Measurements from ENCODE around the gene GLS.
"Not testable (repeated sequence)": the region's sequence is repeated elsewhere in the genome, so short reads cannot be mapped to it uniquely, and the experiment has no call there.

GLS gene

DNA sequence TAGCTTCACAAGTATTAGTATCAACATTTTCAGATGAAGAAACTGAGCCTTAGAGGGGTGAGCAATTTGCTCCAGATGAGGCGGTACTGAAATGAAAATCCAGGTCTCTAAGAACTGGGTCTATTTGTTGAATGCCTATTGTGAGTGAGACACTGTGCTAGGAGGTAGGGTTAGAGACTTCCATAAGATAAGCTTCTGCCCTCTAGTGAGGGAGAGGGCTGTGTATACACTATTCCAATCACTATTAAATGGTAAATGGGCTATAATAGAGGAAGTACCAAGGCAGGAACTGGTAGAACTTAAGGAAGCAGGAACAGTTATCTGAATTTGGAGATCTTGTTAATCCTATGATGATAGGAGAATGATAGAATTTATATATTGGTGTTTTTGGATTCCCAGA is 23.6 kb upstream of the GLS start:
- no peak for DNase-seq

DNA sequence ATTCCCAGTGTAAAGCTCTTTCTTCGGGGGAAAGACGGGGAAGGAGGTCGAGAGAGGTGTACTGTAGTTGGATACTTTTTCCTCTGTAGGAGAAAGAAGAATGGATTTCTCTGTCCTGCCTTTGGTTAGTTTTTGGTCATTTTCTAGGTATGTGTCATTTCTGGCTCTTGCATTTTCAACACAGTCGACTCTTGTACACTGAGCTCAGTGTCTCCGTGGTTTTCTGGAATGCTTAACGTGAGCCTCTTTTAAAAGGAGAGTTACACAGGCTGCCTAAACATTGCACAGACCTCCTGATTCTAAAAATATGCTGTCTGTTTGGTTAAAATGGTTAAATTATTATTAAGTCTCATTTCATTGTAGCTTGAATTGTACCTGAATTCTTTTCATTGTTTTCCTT is 21.8 kb upstream of the GLS start:
- DNase-seq = peak; percentile 97

DNA sequence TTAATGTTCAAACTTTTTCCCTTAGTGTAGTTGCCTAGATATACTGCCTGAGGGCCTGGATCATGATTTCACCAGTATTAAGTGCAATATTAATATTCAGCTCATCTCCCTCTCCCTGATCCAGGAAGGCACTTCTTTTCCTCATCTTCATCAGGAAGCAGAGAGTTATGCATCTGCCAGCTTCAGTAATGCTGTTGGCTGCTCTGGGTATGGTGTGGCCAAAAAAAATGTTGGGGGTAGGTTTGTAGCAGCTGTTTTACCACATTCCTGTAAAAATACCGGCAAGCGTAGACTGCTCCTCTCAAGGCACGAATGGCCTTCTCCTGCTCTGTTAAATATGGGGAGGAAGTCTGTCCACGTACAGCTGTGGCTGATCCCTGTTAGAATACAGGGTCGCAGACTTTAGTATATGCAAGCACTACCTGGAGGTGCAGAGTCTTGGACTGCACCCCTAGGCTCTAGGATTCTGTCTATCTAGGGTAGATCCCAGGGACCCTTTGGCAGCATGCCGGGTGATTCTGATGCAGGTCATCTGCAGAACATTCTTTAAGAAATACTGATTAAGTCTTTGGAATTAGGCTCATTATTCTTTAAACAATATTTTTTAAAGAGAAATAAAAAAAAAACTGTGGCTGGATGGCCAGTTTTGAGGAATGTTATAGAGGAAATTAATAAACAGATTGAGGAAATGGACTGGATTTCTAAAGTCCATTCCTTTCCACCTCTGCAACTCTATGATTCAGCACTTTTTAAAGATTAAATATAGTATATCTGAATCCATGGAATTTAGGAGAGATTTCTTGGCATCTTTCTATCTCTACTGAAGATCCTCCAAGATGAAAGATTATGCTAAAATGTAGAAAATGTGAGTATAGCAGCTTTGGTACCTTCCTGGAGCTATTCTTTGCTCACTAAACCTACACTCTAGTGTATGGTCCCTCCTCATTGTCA is 21.0 kb upstream of the GLS start:
- peak; percentile 89 for DNase-seq

DNA sequence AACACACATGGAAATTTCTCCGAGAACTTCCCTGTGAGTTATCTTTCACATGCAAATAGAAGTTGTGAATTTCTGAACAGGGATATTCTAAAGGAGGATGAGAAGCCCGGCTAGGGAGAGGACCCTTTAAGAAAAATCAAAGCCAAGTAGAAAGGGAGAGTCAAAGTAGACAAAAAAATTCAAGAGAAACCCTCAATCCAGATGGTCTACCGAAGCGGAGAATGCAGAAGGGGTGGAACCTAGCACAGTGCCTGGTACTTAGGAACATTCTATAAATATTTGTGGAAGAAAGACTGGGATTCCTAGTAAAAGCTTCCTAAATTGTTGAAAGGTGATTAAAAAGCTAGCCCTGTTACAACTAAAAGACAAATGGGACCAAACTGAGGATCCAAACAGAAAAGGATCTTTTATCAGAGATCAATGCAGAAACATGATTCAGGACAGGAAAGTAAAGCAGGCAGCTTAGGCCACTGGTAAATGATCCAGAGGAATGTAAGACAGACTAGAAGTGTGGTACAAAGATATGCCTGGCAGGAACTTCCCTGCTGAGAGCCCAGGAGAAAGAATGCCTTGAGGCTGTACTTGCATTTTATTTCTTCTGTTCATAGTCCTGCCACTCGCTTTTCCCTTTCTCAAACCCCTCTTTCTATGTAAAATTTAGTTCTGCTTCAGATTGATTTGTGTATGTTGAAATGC is 19.5 kb upstream of the GLS start:
- DNase-seq = peak; percentile 94

DNA sequence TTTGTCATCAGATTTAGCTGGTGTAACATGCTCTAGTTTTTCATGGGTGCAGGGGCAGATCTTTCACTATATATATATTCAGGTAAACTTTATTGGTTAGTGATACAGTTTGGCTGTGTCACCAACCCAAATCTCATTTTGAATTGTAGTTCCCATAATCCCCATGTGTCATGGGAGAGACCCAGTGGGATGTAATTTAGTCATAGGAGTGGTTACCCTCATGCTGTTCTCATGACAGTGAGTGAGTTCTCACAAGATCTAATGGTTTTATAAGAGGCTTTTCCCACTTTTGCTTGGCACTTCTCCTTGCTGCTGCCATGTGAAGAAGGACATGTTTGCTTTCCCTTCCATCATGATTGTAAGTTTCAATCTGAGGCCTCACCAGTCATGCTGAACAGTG is 18.5 kb upstream of the GLS start:
- DNase-seq = not testable (repeated sequence)

DNA sequence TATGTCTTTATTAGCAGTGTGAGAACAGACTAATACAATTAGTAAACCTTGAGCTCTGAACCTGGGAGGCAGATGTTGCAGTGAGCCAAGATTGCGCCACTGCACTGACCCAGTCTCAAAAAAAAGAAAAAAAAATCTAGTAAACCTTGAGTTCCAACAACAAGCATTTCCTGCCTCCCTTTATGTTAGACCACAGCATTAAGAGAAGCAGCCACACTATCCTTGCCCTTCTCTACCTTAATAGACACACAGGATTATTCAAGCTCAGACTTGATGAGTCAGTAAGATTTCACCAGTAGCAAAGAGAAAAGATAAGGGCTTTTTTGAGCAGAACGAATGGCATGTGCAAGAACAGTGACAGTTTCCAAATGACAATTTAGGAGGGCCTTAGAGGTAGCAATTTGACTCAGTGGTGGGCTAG is 18.0 kb upstream of the GLS start:
- peak; percentile 81 for DNase-seq

DNA sequence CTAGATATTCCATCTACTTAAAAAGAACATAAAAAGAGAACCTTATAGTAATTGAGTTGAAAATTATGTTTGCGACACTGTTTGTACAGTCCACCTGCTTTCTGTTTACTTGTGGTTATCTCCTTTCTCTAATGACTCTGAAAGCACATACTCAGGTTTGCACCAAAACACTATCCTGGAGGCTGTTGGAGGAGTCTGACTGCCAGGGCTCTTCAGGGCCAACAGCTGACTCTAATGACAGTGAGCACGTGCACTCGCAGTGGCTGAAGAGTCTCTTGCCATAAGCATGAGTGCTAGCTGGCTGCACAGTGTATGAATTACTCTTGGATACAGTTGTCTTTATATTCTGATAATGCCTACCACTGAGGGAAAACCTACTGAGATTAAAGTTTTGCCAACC is 16.7 kb upstream of the GLS start:
- no peak for DNase-seq

DNA sequence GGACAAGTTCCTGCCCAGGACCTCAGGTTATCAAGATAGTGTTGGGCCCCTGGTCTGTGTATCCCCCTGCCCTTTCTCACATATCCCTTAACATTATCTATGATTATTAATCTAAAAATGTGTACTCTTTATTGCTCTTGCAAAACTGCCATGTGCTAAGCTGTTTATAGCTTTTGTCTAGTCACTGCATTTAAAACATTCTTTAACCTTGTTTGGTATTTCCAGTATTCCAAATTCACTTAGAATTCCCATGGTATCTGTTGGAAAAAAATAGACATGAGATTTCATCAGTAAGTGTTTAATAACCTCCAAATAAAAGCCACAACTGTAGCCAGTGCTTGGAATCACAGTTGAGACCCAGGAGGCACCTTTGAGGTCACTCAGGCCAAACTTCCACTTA is 16.2 kb upstream of the GLS start:
- peak; percentile 88 for DNase-seq

DNA sequence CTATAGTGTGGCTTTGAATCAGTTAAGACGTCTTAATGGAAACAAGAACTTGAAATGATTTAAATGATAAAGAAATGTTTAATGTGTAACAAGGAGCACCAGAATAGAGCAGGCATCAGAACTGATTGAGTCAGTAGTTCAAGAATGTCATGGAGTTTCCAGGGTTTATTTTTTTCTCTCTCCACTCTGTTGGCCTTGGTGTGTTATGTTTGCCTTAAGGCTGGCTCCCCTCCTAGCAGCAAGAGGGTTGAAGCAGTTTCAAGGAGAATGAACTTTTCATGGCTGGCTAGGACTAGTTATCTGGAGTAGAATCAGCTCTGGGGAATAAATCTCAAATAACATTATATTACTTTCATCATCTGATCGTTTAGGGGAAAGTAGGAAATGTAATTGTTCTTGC is 13.4 kb upstream of the GLS start:
- peak; percentile 87 for DNase-seq

DNA sequence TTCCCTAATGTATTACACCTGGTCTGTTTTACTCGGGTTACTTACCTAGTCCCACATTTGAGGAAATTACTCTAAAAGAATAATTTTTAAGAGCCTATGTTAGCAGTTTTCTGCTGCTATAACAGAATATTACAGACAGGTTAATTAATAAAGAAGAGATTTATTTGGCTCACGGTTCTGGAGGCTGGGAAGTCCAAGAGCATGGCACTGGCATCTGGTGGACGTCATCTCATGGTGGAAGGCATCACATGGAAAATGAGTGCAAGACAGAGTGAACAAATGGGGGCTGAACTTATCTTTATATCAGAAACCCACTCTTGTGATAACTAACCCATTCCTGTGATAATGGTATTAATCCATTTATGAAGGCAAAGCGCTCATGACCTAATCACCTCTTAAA is 12.8 kb upstream of the GLS start:
- DNase-seq = no peak

DNA sequence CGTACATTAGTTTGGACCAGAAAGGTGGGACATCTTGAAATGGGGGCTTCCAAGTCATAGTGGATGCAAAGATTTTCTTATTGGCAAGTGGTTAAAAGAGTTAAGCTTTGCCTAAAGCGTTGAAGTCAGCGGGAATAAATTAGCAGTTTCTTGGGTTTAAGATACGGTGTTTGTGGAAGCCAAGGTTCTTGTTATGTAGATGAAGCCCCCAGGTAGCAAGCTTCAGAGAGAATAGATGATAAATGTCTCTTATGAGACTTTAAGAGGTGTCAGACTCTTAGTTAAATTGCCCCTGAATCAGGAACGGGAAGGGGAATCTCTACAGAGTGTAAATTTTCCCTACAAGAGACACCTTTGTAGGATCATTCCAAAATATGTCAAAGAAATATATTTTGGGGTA is 10.9 kb upstream of the GLS start:
- DNase-seq = no peak

DNA sequence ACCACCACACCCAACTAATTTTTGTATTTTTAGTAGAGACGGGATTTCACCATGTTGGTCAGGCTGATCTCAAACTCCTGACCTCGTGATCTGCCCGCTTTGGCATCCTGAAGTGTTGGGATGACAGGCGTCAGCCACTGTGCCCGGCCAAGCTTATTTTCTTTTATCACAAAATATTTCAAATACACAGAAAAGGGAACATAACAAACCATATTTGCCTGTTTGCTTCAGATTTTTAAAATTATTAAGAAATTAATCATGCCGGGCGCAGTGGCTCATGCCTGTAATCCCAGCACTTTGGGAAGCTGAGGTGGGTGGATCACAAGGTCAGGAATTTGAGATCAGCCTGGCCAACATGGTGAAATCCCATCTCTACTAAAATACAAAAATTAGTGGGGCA is 7.2 kb upstream of the GLS start:
- not testable (repeated sequence) for DNase-seq

DNA sequence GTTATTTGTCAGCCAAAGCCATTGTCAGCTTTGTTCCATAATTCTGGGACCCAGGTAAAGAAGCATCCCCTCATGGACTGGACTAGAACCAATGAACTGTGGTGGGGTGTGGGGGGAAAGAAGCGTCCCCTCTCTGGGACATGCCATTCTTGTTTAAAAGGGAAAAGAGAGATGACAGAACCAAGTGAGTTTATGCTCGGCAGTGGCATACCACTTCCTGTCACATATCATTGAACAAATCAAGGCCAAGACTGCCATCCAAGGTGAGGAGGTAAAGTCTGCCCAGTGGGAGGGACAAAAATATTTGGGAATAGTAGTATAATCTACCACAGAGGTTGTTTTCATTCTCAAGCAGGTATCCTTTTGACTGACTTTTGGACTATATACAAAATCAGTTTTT is 4.7 kb upstream of the GLS start:
- no peak for DNase-seq

DNA sequence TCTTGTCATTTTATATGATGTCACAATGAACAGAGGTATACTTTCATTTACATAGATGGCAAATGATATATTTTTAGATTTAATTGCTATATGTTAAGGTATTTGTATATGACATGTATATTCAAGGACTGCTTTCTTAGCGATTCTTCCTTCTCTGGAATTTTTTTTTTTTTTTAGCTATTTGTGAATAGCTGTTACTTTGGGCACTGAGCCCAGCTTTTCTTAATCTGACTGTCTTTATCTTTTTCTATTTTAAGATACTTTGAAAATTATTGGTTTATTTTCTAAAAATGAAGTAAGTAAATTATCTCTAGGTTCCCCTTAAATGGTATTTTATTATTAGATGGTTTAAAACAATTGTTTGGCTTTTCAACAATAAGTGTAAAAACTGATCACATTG is 4.0 kb upstream of the GLS start:
- DNase-seq = no peak

DNA sequence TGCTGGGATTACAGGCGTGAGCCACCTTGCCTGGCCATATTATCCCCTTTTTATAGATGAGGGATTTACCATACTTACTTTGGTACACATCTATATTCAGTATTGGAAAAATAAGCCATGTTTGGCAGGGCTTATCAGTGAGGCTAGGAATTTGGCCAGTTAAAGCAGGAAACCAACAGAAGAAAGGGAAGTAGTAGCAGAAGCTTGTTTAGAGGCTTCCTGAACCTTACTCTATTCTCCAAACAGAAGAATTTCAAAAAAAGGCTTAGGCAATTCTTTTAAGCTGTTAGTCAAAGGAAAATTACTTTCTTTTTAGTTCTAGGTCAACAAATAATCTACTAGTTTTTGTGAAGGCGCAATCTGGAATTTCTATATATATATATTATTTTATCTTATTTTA is 3.2 kb upstream of the GLS start:
- no peak for DNase-seq

DNA sequence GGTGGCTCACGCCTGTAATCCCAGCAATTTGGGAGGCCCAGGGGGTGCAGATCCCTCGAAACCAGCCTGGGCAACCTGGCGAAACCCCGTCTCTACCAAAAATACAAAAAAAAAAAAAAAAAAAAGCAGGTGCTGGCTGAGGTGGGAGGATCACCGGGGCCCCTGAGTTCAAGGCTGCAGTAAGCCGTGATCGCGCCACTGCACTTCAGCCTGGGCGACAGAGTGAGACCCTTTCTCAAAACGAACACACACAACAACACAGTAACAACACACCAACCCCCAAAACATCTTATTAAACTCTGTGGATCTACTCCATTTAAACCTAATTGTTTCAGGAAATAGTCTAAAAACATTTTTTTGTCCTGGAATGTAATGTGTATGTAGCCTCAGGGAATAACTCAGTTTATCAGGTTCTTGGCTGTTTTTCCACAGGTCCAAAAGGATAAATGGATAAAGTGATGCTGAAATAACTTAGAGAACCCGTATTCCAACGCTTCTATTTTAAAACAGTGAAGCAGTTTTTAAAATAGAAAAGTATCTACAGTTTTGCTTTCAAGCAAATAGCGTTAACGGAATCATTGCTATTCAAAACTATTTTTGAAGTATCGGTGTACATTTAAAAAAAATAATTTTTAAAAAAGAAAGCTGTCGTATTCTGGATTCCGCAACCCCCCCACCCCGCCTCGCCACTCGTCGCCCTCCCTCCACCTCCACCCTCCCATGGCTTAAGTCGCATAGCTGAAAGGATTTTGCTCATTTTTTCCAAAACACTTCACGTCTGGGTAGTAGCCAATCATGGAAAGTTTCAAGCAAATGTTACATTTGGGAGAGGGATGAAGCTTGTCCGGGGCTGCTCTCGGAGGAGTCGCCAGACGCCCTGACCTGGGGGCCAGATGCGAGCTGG is 895 bp upstream of the GLS start:
- peak; percentile 61 for DNase-seq

DNA sequence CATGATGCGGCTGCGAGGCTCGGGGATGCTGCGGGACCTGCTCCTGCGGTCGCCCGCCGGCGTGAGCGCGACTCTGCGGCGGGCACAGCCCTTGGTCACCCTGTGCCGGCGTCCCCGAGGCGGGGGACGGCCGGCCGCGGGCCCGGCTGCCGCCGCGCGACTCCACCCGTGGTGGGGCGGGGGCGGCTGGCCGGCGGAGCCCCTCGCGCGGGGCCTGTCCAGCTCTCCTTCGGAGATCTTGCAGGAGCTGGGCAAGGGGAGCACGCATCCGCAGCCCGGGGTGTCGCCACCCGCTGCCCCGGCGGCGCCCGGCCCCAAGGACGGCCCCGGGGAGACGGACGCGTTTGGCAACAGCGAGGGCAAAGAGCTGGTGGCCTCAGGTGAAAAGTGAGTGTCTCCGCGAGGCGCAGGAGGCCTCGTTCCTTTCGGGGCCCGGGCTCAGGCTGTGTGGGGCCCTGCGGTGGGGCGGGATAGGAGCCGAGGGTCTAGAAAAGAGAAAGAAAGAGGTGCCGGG is 520 bp downstream of the GLS start:
- no peak for DNase-seq

DNA sequence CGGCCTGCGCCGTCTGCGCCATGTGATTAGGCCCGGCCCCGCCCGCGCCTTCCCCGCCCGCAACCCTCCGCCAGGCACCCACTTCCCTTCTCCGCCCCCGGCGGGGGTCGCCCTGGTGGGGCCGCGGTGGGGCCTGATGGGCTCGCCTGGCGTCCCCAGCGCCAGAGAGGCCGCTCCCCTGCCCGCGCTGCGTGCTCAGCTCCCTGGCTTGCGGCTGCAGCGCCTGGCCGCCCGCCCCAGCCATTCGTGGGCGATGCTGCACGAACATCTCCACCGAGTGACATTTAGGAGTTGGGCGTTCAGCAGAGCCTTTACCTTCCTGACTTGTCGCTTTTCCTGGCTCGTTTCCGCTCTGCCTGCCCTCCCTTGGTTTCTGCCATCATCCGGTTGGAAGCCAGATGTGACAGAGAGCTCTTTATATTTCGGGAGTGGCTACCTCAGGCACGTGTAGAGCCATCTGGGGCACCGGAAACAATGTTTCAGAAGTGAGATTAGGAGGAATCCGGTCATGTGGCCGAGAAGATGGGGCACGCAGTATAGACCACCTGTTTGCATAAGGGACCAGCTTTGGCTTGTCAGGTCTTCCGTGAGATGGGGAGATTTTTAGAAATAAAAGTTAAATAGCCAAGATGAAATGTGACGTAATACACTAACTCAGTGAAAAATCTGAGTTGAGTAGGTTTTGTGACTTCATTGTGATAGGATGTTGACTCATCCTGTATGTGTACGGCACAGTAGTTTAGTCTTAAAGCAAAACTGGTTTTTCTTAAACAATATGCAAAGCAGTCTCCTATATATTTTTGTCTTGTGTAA is 1.2 kb downstream of the GLS start:
- peak; percentile 63 for DNase-seq

DNA sequence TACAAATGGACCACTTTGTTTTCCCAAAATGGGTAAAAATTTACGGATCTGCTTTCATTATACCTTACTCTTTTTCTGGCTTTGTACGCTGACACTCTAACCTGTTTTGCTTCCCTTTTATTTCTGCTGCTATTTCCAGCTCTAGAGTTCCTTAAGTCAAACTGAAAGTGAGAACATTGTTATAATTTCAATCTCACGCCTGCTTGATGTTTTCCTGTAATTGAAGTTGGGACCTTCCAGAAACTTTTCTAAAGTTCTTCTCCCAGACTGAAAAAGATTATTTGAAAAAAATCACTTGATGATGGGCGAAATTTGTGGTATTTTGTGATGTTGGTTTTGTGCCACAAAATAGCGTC is 1.8 kb downstream of the GLS start:
- DNase-seq = no peak

DNA sequence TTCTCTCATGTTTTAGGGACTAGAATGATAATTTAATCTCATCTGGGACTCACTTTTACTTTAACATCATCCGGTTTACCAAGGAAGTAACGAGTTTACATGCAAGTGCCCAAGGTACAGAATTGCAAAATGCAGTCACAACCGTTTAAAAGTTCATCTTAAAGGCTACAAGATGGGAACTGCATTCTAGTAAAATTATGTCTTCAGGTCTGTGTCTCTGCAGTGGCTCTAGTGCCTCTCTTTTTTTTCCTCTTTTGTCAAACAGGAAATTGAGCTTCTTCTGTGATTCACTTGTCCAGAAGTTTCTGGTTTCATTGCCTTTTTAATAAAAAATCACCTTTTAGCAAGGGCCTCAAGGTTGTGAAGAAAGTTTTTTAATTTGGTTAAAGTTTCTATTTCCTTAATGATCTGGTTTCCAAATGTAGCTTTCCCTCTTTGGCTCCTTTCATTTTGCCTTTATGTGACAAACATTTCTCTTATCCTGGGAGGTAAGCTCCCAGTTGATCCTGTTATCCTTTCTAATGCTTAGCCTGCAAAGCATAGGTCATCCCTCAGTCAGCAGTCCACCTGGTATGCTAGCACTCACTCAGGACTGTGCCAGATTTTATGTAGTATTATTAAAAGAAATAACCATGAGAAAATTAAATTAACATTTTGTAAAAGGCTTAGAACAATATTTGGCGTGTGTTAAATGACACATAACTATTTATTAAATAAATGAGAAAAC is 2.4 kb downstream of the GLS start:
- DNase-seq = no peak

DNA sequence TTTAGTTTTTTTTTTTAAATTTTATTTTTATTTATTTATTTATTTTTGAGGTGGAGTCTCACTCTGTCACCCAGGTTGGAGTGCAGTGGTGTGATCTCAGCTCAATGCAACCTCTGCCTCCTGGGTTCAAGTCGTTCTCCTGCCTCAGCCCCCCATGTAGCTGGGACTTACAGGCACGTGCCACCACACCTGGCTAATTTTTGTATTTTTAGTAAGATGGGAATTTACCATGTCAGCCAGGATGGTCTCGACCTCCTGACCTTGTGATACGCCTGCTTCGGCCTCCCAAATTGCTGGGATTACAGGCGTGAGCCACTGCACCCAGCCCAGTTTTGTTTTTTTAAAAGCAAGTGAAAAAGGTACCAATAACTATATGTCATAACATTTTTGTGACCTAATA is 5.2 kb downstream of the GLS start:
- DNase-seq = not testable (repeated sequence)

DNA sequence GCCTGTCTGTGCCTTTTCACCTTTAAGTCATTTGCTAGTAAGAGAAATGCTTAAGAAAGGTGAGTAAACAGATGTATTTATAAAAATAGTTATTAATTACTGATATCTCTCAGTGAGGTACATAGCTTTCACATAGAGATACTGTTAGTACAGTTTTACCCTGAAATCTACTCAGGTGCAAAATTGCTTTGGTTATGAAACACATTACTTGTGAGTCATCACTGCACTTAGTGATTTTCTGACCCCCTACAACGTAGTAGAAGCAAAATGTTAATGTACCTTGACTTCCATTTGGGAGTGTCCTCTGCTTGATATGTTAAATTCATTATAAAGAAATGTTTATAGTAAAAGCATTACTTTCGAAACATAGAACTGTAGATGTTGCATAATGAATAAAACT is 6.5 kb downstream of the GLS start:
- no peak for DNase-seq

Measured in fibroblast of upper back skin (primary cell).